Left lobe of liver (tissue), 2 donors: ENCODE results near the gene NECAB3. TPM values are rescaled to one million over a fixed set of nuclear protein-coding genes. Genes with fewer than 3 reads are reported as not detected.
"Not testable (repeated sequence)": the region's sequence is repeated elsewhere in the genome, so short reads cannot be mapped to it uniquely, and the experiment has no call there.

Experiments used
- ATAC-seq: fragments of 200-7000 bp; cut with Tn5 transposase; one replicate; pipeline ENCODE4 v1.9.1; 2020; ENCODE audit warnings: mild to moderate bottlenecking, moderate library complexity
- DNase-seq: peaks from one replicate; pipeline ENCODE4 v3.0.0-alpha.2; 2020; ENCODE audit warnings: low spot score
- total RNA-seq: library from RNA; stranded (reverse); gene quantifications from one replicate; pipeline ENCODE4 v1.2.1, GENCODE V29; 2021
- donor health status: DM: no; HTN: no; CAD: no; lungs with moderate emphysema.
- donor health status: DM: no; HTN: yes; CAD: no.

The NECAB3 gene
- total RNA-seq, 1 donor from 2014 or later: 19.9 TPM

GRCh38 chr20:33653218-33653899 lies 20.9 kb downstream of the NECAB3 start:
- DNase-seq (no peak), ATAC-seq (peak; percentile 84)

- no peak for DNase-seq
- ATAC-seq: no peak
Observed at GRCh38 chr20:33651562-33652048, 22.6 kb downstream of the NECAB3 start.

GRCh38 chr20:33650753-33651561 lies 23.3 kb downstream of the NECAB3 start:
- ATAC-seq (no peak), DNase-seq (no peak)

GRCh38 chr20:33650111-33650752 lies 24.0 kb downstream of the NECAB3 start:
- ATAC-seq (no peak), DNase-seq (no peak)

- DNase-seq (no peak), ATAC-seq (no peak)
Observed at GRCh38 chr20:33649201-33649681, 25.0 kb downstream of the NECAB3 start.

GRCh38 chr20:33648396-33649004 lies 25.7 kb downstream of the NECAB3 start:
- DNase-seq: no peak
- no peak for ATAC-seq

- DNase-seq (no peak), ATAC-seq (peak; percentile 90)
Observed at GRCh38 chr20:33647603-33648395, 26.4 kb downstream of the NECAB3 start.

GRCh38 chr20:33646959-33647602 lies 27.1 kb downstream of the NECAB3 start:
- ATAC-seq: peak; percentile 50
- not testable (repeated sequence) for DNase-seq

GRCh38 chr20:33646191-33646590 lies 28.0 kb downstream of the NECAB3 start:
- ATAC-seq (no peak), DNase-seq (no peak)

GRCh38 chr20:33645396-33645795 lies 28.8 kb downstream of the NECAB3 start:
- DNase-seq: no peak

GRCh38 chr20:33645072-33645358 lies 29.2 kb downstream of the NECAB3 start:
- ATAC-seq (no peak), DNase-seq (no peak)

More at GRCh38 chr20:33645396-33645795, 28.8 kb downstream of the NECAB3 start:
- no peak for ATAC-seq

- ATAC-seq (no peak), DNase-seq (no peak)
Observed at GRCh38 chr20:33644313-33645071, 29.7 kb downstream of the NECAB3 start.

- ATAC-seq: no peak
- no peak for DNase-seq
Observed at GRCh38 chr20:33640287-33640686, 33.9 kb downstream of the NECAB3 start.

GRCh38 chr20:33636776-33637175 lies 37.5 kb downstream of the NECAB3 start:
- DNase-seq (no peak), ATAC-seq (peak; percentile 98)

- no peak for ATAC-seq
Observed at GRCh38 chr20:33635341-33635740, 38.9 kb downstream of the NECAB3 start.

GRCh38 chr20:33631910-33632309 lies 42.3 kb downstream of the NECAB3 start:
- not testable (repeated sequence) for DNase-seq, ATAC-seq

More at GRCh38 chr20:33635341-33635740, 38.9 kb downstream of the NECAB3 start:
- peak; percentile 14 for DNase-seq

- DNase-seq: no peak
- no peak for ATAC-seq
Observed at GRCh38 chr20:33630507-33630906, 43.7 kb downstream of the NECAB3 start.

- DNase-seq: no peak
- ATAC-seq: no peak
Observed at GRCh38 chr20:33629979-33630378, 44.2 kb downstream of the NECAB3 start.

GRCh38 chr20:33629533-33629932 lies 44.7 kb downstream of the NECAB3 start:
- ATAC-seq: no peak
- no peak for DNase-seq
